ENCODE measurements around the gene ENTREP1.

The ENTREP1 gene

GRCh38 chr9:69364510-69365150 lies 39.6 kb downstream of the ENTREP1 start:
- no peak for DNase-seq (ENCODE audit: low read depth in 2 of 2)

GRCh38 chr9:69370430-69370829 lies 45.4 kb downstream of the ENTREP1 start:
- no peak for DNase-seq (ENCODE audit: low read depth in 2 of 2)

DNA sequence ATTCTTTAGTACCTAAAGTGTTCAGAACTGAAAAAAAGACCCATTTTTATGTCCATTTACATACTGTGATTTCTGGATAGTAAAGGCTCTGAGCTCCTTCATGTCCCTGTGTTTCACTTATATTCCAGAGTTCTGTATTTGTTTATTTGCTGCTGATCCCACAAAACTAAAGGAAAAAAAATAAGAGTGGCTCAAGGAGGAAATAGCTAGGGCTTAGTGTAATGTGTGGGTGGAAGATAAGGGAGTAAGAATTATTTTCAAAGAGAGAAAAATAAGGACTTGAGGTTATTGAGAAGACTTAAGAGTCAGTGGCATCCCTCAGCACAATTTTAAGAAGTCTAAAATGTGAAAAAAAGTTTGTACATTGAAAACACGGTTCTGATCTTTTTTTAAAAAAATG lies 46.0 kb downstream of the ENTREP1 start:
- DNase-seq (ENCODE audit: low read depth in 2 of 2): no peak

GRCh38 chr9:69376651-69377050 lies 51.6 kb downstream of the ENTREP1 start:
- DNase-seq (ENCODE audit: low read depth in 2 of 2): no peak

DNA sequence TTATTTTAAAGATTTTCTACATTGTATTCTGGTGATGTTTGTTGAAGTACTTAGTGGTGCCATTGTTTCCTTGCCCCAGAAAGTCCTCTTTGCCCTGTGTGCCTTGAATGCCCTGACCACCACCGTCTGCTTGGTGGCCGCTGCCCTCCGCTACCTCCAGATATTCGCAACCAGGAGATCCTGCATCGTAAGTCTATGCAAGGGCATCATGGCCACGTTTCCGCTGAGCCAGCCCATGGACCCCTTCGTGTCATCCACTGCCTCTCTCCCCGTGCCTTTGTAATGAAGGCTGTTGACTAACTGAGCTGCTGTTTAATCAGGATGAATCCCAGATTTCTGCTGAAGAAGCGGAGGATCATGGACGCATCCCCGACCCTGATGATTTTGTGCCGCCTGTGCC lies 52.3 kb downstream of the ENTREP1 start:
- DNase-seq (ENCODE audit: low read depth in 2 of 2): no peak

DNA sequence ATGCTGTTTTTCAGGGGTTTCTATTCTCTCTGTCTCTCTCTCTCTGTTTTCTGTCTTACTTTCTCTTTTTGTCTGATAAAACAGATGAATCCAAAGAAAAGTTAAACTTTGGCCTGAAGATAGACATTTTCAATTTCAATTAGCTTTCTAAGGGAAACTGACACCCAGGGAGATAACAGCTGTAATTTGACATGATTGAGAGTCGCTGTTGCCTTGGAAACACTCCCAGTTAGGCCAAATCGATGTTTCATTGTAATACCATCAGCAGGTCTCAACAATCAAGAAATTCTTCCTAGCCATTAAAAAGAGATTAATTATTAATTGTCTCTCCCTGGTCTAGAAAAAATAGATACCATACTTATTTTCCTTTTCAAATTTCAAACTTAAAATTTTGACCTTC lies 53.0 kb downstream of the ENTREP1 start:
- no peak for DNase-seq (ENCODE audit: low read depth in 2 of 2)

- no peak for DNase-seq (ENCODE audit: low read depth in 2 of 2)
Observed at GRCh38 chr9:69379270-69379982, 54.4 kb downstream of the ENTREP1 start.

DNA sequence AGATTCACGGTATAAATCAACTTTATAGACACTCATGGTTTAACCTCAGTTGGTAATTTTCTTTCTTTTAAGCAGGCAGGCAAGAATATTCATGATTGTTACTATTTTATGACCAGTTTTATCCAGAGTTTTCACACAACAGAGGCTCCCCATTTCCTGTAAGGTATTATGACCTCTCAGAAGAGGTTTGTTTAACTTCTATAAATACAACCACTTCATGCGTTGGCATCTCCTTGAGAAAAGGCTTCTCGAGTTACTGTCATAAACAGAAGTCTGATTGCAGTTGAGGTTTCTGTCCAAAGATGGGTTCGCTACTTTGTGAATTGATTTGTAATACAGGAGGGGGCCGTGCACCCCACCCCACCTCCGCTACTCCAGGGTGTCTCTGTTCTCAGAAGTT lies 55.3 kb downstream of the ENTREP1 start:
- no peak for DNase-seq (ENCODE audit: low read depth in 2 of 2)

- no peak for DNase-seq (ENCODE audit: low read depth in 2 of 2)
Observed at GRCh38 chr9:69380811-69381210, 55.8 kb downstream of the ENTREP1 start.

DNA sequence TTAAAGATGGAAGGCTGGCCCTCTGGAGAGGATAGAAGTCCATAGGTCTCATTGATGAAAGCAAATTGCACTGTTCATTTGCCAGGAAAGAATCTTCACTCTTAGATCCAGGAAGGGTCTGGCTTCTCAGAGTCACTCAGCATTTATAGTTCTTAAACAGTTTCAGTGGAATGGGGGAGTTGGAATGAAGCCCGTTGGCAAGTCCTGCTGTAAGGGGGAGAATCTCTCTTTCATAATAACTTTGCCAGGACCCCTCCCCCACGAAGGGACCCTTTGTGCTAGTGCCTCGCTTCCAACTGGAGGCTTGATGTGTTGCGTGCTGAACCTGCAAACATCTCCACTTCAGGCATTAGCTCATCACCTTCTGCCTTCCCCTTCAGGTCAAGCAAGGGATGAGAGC lies 57.1 kb downstream of the ENTREP1 start:
- DNase-seq (ENCODE audit: low read depth in 2 of 2): no peak

DNA sequence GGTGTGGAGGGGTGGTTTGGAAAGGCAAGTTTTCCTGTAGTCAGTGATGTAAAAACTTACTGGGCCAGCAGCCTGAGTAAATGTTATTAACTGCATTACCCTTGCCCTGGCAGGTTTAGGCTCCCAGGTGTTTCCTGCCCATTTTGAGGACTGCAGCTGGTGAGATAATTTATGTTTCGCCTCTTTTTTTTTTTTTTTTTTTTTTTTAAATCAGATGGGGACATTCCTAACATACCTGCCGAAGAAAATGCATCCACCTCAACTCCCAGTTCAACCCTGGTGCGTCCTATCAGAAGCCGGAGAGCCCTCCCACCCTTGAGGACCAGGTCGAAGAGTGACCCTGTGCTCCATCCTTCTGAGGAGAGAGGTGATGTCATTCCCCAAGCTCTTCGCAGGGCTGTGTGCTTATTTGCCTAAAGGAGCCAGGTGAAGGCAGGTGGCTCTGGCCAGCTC lies 60.6 kb downstream of the ENTREP1 start:
- DNase-seq (ENCODE audit: low read depth in 2 of 2): no peak

DNA sequence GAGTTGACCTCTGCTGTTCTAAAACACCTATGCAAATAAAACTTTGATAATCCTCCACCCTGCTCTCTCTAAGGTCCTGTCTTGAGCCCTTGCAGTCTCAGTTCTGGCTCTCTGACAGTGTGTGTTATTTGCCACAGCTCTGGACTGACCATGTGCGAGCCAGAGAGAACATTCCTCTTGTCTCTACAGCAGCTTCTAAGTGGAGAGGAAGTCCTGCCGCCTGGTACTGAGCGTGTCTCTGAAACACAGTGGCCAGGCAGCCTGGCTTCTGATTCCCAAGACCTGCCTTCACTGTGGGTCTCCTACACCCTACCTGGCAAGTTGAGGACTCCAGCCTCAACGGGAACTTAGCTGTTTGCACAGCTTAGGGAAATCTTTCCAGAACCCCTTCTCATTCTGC lies 61.6 kb downstream of the ENTREP1 start:
- no peak for DNase-seq (ENCODE audit: low read depth in 2 of 2)

GRCh38 chr9:69388596-69388995 lies 63.6 kb downstream of the ENTREP1 start:
- DNase-seq (ENCODE audit: low read depth in 2 of 2): no peak

DNA sequence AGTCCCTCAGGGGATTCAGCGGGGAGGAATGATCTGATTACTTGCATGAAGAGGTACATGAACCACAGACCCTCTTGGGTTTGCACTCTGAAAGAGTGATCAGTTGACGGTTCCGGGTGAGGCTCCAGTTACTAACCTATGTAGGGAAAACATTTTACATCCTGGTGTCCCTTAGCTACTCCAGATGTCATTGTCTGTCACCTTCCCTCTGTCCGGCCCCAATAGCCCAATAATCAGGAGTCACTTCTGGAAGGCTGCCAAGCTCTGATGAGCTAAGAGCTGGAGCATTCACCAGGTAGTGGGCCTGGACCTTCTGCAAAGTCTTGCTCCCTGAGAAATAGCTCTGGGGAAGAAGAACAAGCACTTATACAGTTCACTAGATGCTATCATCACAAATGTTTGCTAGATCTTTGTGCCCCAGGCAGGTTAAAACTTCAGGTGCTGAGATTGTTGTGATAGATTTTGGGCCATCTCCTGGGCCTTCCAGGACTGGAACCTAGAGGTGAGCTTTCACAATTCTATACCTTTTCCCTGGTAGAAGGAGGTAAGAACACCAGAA lies 64.5 kb downstream of the ENTREP1 start:
- no peak for DNase-seq (ENCODE audit: low read depth in 2 of 2)

- no peak for DNase-seq (ENCODE audit: low read depth in 2 of 2)
Observed at GRCh38 chr9:69391487-69391886, 66.5 kb downstream of the ENTREP1 start.

GRCh38 chr9:69391946-69392345 lies 66.9 kb downstream of the ENTREP1 start:
- no peak for DNase-seq (ENCODE audit: low read depth in 2 of 2)

GRCh38 chr9:69392826-69393225 lies 67.8 kb downstream of the ENTREP1 start:
- DNase-seq (ENCODE audit: low read depth in 2 of 2): no peak

DNA sequence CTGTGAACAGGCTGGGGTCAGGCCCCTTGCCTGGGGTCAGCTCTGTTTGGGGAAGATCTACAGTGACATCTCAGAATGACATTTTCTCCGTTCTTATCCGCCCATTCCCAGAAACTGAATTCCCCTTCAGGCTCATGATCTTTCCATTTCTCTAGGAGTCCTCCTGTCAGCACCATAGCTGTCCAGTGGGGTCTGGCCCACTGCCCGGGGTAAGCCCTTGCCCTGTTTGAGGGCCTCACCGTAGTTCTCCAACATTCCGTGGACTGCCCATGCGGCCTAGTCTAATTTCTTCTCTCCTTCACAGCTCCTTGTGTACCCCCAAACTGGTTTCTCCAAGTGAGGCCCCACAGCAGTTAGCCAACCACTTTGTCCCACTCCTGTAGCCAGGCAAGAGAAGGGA lies 68.4 kb downstream of the ENTREP1 start:
- DNase-seq (ENCODE audit: low read depth in 2 of 2): no peak

- no peak for DNase-seq (ENCODE audit: low read depth in 2 of 2)
Observed at GRCh38 chr9:69395718-69396117, 70.7 kb downstream of the ENTREP1 start.

GRCh38 chr9:69396759-69397158 lies 71.7 kb downstream of the ENTREP1 start:
- DNase-seq (ENCODE audit: low read depth in 2 of 2): no peak

GRCh38 chr9:69397384-69398214 lies 72.6 kb downstream of the ENTREP1 start:
- no peak for DNase-seq (ENCODE audit: low read depth in 2 of 2)

- DNase-seq (ENCODE audit: low read depth in 2 of 2): no peak
Observed at GRCh38 chr9:69400470-69400869, 75.5 kb downstream of the ENTREP1 start.

All from stimulated activated CD4-positive, alpha-beta T cell treated with anti-CD3 and anti-CD28 coated beads, Interleukin-12 subunit alpha, Interleukin-12 subunit beta, amount 100 ng/mL, for 24 hours (primary cell).